Uterus (tissue), 4 donors: ENCODE data around the gene SETD4. TPM values are rescaled to one million over a fixed set of nuclear protein-coding genes. Genes with fewer than 3 reads are reported as not detected.

Source experiments
- DNase-seq, 2 donors: peaks; one replicate each; pipeline ENCODE4 v3.0.0-alpha.2; 2019 to 2020
- H3K27ac ChIP-seq, 2 donors: fragments of 200-600 bp; sonication (generic); 1 replicate in 1 of 2; 2 replicates in 1 of 2; pipeline ENCODE4 v1.5.1; 2016 to 2018
- H3K27me3 ChIP-seq, 2 donors: fragments of 200-600 bp; sonication (generic); one replicate each; pipeline ENCODE4 v1.5.1; 2018 to 2019; ENCODE audit warnings: control low read depth in 1 of 2
- H3K36me3 ChIP-seq, 2 donors: fragments of 200-600 bp; sonication (generic); one replicate each; pipeline ENCODE4 v1.5.1; 2019; ENCODE audit warnings: control low read depth in 1 of 2
- H3K4me1 ChIP-seq, 2 donors: fragments of 200-600 bp; sonication (generic); one replicate each; pipeline ENCODE4 v1.5.1; 2018 to 2019; ENCODE audit warnings: control low read depth in 1 of 2
- H3K4me3 ChIP-seq, 2 donors: fragments of 200-600 bp; sonication (generic); 1 replicate in 1 of 2; 2 replicates in 1 of 2; pipeline ENCODE4 v1.5.1; 2018 to 2019; ENCODE audit warnings: mild to moderate bottlenecking in 1 of 2
- H3K9me3 ChIP-seq, 2 donors: fragments of 200-600 bp; sonication (generic); one replicate each; pipeline ENCODE4 v1.5.1; 2019; ENCODE audit warnings: control low read depth in 1 of 2
- CTCF ChIP-seq, 4 experiments: fragments of 200-600 bp in 2 of 4; fragments of 450-650 bp in 2 of 4; sonication (generic) in 2 of 4; IDR thresholded peaks; one replicate each; pipeline ENCODE4 v1.5.1; 2016 to 2019; ENCODE audit warnings: antibody characterized with exemption in 4 of 4, mild to moderate bottlenecking in 2 of 4, moderate library complexity in 1 of 4
- POLR2A ChIP-seq, 2 donors: fragments of 450-650 bp; IDR thresholded peaks; one replicate each; pipeline ENCODE4 v1.6.1; 2016; ENCODE audit warnings: antibody characterized with exemption in 2 of 2, mild to moderate bottlenecking in 1 of 2, moderate library complexity in 1 of 2
- intact Hi-C: fragments of 100-400 bp; cut with DNase I; formaldehyde crosslinking; loops from one replicate; pipeline ENCODE4 v1.15.1; 2023; ENCODE audit warnings: low total_unique reads
- total RNA-seq, 4 donors: library from RNA; depleted of rRNA in 3 of 4; stranded (reverse); fragments of >200 nt in 3 of 4; gene quantifications; one replicate each; pipeline versions ENCODE4 v1.1.0 to v1.2.4, GENCODE V29; 2014 to 2023
- donor health status: DM: yes; HTN: yes; CAD: no.

Gene SETD4
- total RNA-seq, 4 donors from 2014 or later = 12.4 to 35.6 (median 22.3) TPM

GRCh38 chr21:36032647-36033406 is 27.5 kb downstream of the SETD4 start:
- TF ChIP-seq POLR2A (IDR thresholded peaks at IDR 0.05) = no peak
- no peak for TF ChIP-seq CTCF (IDR thresholded peaks at IDR 0.05)
- intact Hi-C loops = no loop called here
- H3K27me3 ChIP-seq = no peaks in the 10 kb centered on the region
- no peak overlapping the region for H3K27ac ChIP-seq
- H3K4me1 ChIP-seq = no peaks in the 10 kb centered on the region
- no peaks in the 10 kb centered on the region for H3K9me3 ChIP-seq
- H3K4me3 ChIP-seq = no peak overlapping the region
- H3K36me3 ChIP-seq = no peaks in the 10 kb centered on the region
- DNase-seq = no peak

GRCh38 chr21:36030581-36031189 is 29.6 kb downstream of the SETD4 start:
- no peaks in the 10 kb centered on the region for H3K36me3 ChIP-seq
- intact Hi-C loops = no loop called here

DNA sequence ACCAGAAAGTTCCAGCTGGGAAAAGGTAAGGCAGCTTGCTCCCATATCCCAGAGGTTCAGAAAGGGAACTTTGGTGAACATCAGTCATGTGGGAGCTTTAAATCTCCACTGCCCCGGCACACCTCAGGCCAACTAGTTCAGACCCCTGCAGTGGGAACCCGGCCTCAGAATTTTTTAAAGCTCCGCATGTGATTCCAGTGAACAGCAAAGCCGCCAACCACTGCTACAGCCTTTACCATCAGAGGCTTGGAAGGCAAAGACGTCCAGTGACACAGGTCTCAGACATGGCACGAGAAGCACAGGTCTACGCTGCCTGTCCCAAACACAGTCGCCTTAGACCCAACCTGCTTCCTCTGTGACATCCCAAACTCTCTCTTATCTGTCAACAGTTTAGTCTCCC is 31.0 kb downstream of the SETD4 start:
- Histone ChIP-seq H3K27ac (no peak overlapping the region), H3K4me1 (no peaks in the 10 kb centered on the region), H3K27me3 (no peaks in the 10 kb centered on the region), H3K9me3 (no peaks in the 10 kb centered on the region), H3K4me3 (no peak overlapping the region), H3K36me3 (no peaks in the 10 kb centered on the region)
- TF ChIP-seq POLR2A (IDR thresholded peaks at IDR 0.05) (no peak), CTCF (IDR thresholded peaks at IDR 0.05) (no peak)
- intact Hi-C loops = no loop called here
- DNase-seq = no peak

More at GRCh38 chr21:36030581-36031189, 29.6 kb downstream of the SETD4 start:
- DNase-seq = no peak
- Histone ChIP-seq H3K27me3 (no peaks in the 10 kb centered on the region), H3K4me1 (no peaks in the 10 kb centered on the region), H3K27ac (no peak overlapping the region), H3K4me3 (no peak overlapping the region), H3K9me3 (no peaks in the 10 kb centered on the region)
- TF ChIP-seq CTCF (IDR thresholded peaks at IDR 0.05) = no peak
- no peak for TF ChIP-seq POLR2A (IDR thresholded peaks at IDR 0.05)

GRCh38 chr21:36028127-36029069 is 31.9 kb downstream of the SETD4 start:
- no peaks in the 10 kb centered on the region for H3K27me3 ChIP-seq
- intact Hi-C loops = no loop called here
- no peak for TF ChIP-seq POLR2A (IDR thresholded peaks at IDR 0.05)
- TF ChIP-seq CTCF (IDR thresholded peaks at IDR 0.05) = peak; percentile 84 to 90 (median 88)
- no peaks in the 10 kb centered on the region for H3K9me3 ChIP-seq
- H3K4me3 ChIP-seq = no peak overlapping the region
- H3K4me1 ChIP-seq = no peaks in the 10 kb centered on the region
- no peak overlapping the region for H3K27ac ChIP-seq
- no peaks in the 10 kb centered on the region for H3K36me3 ChIP-seq
- peak; percentile 69 to 77 for DNase-seq
